Measurements from ENCODE around the gene TSPAN17. TPM values are rescaled to one million over a fixed set of nuclear protein-coding genes. Genes with fewer than 3 reads are reported as not detected.
A peak's percentile ranks its signal among the peaks of the same experiment; 100 is the strongest.

Gene TSPAN17
- total RNA-seq, 1 donor from 2014 or later = 31.8 TPM

GRCh38 chr5:176611435-176611834, 35.8 kb upstream of the TSPAN17 start:
- no peak for TF ChIP-seq CTCF (IDR thresholded peaks at IDR 0.05)
- peaks cover 7% of the 10 kb centered on the region for H3K4me1 ChIP-seq
- H3K4me3 ChIP-seq = no peak overlapping the region
- no peak overlapping the region for H3K27ac ChIP-seq
- DNase-seq (peak; percentile 81), ATAC-seq (peak; percentile 36)
- no peaks in the 10 kb centered on the region for H3K36me3 ChIP-seq
- H3K27me3 ChIP-seq = peaks cover 9% of the 10 kb centered on the region
- no peaks in the 10 kb centered on the region for H3K9me3 ChIP-seq
- intact Hi-C loops (cut with DNase I) = no loop called here

- intact Hi-C loops (cut with DNase I) = no loop called here
- Histone ChIP-seq H3K36me3 (no peaks in the 10 kb centered on the region), H3K27me3 (peaks cover 9% of the 10 kb centered on the region)
Measured at GRCh38 chr5:176612008-176612407, 35.3 kb upstream of the TSPAN17 start.

GRCh38 chr5:176612855-176613254, 34.4 kb upstream of the TSPAN17 start:
- Histone ChIP-seq H3K27me3 (peaks cover 15% of the 10 kb centered on the region), H3K36me3 (no peaks in the 10 kb centered on the region), H3K27ac (no peak overlapping the region), H3K4me3 (no peak overlapping the region), H3K9me3 (no peaks in the 10 kb centered on the region), H3K4me1 (peaks cover 7% of the 10 kb centered on the region)
- no peak for DNase-seq
- TF ChIP-seq CTCF (IDR thresholded peaks at IDR 0.05) = no peak
- ATAC-seq = no peak
- intact Hi-C loops (cut with DNase I) = no loop called here

More at GRCh38 chr5:176612008-176612407, 35.3 kb upstream of the TSPAN17 start:
- Histone ChIP-seq H3K27ac (no peak overlapping the region), H3K4me3 (no peak overlapping the region), H3K9me3 (no peaks in the 10 kb centered on the region), H3K4me1 (peaks cover 7% of the 10 kb centered on the region)
- DNase-seq (no peak), ATAC-seq (no peak)
- TF ChIP-seq CTCF (IDR thresholded peaks at IDR 0.05) = no peak

- H3K27ac ChIP-seq = no peak overlapping the region
- ATAC-seq = no peak
- no peak for DNase-seq
- no peak for TF ChIP-seq CTCF (IDR thresholded peaks at IDR 0.05)
- intact Hi-C loops (cut with DNase I) = no loop called here
- H3K36me3 ChIP-seq = no peaks in the 10 kb centered on the region
- H3K4me3 ChIP-seq = no peak overlapping the region
- peaks cover 13% of the 10 kb centered on the region for H3K4me1 ChIP-seq
- H3K27me3 ChIP-seq = peaks cover 36% of the 10 kb centered on the region
- no peaks in the 10 kb centered on the region for H3K9me3 ChIP-seq
Measured at GRCh38 chr5:176614805-176615478, 32.3 kb upstream of the TSPAN17 start.

- H3K4me1 ChIP-seq = peaks cover 6% of the 10 kb centered on the region
- H3K27me3 ChIP-seq = peaks cover 52% of the 10 kb centered on the region
- no peak for TF ChIP-seq CTCF (IDR thresholded peaks at IDR 0.05)
- intact Hi-C loops (cut with DNase I) = no loop called here
- DNase-seq (no peak), ATAC-seq (no peak)
- no peaks in the 10 kb centered on the region for H3K9me3 ChIP-seq
- H3K36me3 ChIP-seq = no peaks in the 10 kb centered on the region
- no peak overlapping the region for H3K4me3 ChIP-seq
- no peak overlapping the region for H3K27ac ChIP-seq
Measured at GRCh38 chr5:176616511-176616910, 30.8 kb upstream of the TSPAN17 start.

GRCh38 chr5:176618783-176619182, 28.5 kb upstream of the TSPAN17 start:
- DNase-seq = no peak
- peaks cover 6% of the 10 kb centered on the region for H3K4me1 ChIP-seq
- TF ChIP-seq CTCF (IDR thresholded peaks at IDR 0.05) = no peak
- ATAC-seq = no peak
- H3K4me3 ChIP-seq = no peak overlapping the region
- peaks cover 64% of the 10 kb centered on the region for H3K27me3 ChIP-seq
- no peaks in the 10 kb centered on the region for H3K36me3 ChIP-seq
- H3K9me3 ChIP-seq = no peaks in the 10 kb centered on the region
- no peak overlapping the region for H3K27ac ChIP-seq
- intact Hi-C loops (cut with DNase I) = no loop called here
